Daoy (cell line): ENCODE results near the gene TMEM131. TPM values are rescaled to one million over a fixed set of nuclear protein-coding genes. Genes with fewer than 3 reads are reported as not detected.
"Not testable (repeated sequence)": the region's sequence is repeated elsewhere in the genome, so short reads cannot be mapped to it uniquely, and the experiment has no call there.

ENCODE experiments used
- DNase-seq: peaks from one replicate; pipeline ENCODE4 v3.0.0-alpha.2; 2015; ENCODE audit warnings: low read depth
- total RNA-seq: library from RNA; depleted of rRNA; stranded (reverse); fragments of >200 nt; shearing (Covaris generic); gene quantifications from 2 replicates; pipeline ENCODE4 v1.2.3, GENCODE V29; 2014; rRNA removed

Gene TMEM131
- 5.7 and 10.5 TPM in 2 replicates for total RNA-seq

GRCh38 chr2:97995734-97996624 is at the start of gene TMEM131:
TMEM131 (minus strand) TSS chr2:97995948; CDS start chr2:97995662, 286 bp downstream.
- DNase-seq, result peak; percentile 96

GRCh38 chr2:98044730-98045129 is 49.0 kb upstream of the TMEM131 start:
- not testable (repeated sequence) for DNase-seq

GRCh38 chr2:98043101-98043500 is 47.4 kb upstream of the TMEM131 start:
- no peak for DNase-seq

GRCh38 chr2:98040331-98040939 is 44.7 kb upstream of the TMEM131 start:
- DNase-seq, result no peak

- DNase-seq, result no peak
Measured at GRCh38 chr2:98039085-98039756, 43.5 kb upstream of the TMEM131 start.

- DNase-seq, result no peak
Measured at GRCh38 chr2:98037666-98038336, 42.1 kb upstream of the TMEM131 start.

- no peak for DNase-seq
Measured at GRCh38 chr2:98037206-98037605, 41.5 kb upstream of the TMEM131 start.

- DNase-seq, result no peak
Measured at GRCh38 chr2:98036349-98037000, 40.7 kb upstream of the TMEM131 start.

- DNase-seq, result no peak
Measured at GRCh38 chr2:98034745-98035144, 39.0 kb upstream of the TMEM131 start.

- no peak for DNase-seq
Measured at GRCh38 chr2:98032086-98032485, 36.3 kb upstream of the TMEM131 start.

GRCh38 chr2:98029718-98030222 is 34.0 kb upstream of the TMEM131 start:
- no peak for DNase-seq

GRCh38 chr2:98028931-98029717 is 33.4 kb upstream of the TMEM131 start:
- no peak for DNase-seq

GRCh38 chr2:98028101-98028561 is 32.4 kb upstream of the TMEM131 start:
- DNase-seq, result peak; percentile 64

- DNase-seq, result no peak
Measured at GRCh38 chr2:98027538-98027937, 31.8 kb upstream of the TMEM131 start.

GRCh38 chr2:98026927-98027522 is 31.3 kb upstream of the TMEM131 start:
- no peak for DNase-seq

- peak; percentile 10 for DNase-seq
Measured at GRCh38 chr2:98026292-98026691, 30.5 kb upstream of the TMEM131 start.

- no peak for DNase-seq
Measured at GRCh38 chr2:98025481-98026037, 29.8 kb upstream of the TMEM131 start.

GRCh38 chr2:98022067-98022466 is 26.3 kb upstream of the TMEM131 start:
- not testable (repeated sequence) for DNase-seq

- peak; percentile 21 for DNase-seq
Measured at GRCh38 chr2:98020992-98021713, 25.4 kb upstream of the TMEM131 start.
